OCI-LY1 (cell line): ENCODE data around the gene CHMP3.

Experiments
- CTCF ChIP-seq: fragments of 200-600 bp; sonication (generic), shearing (Covaris generic); IDR thresholded peaks from 2 replicates; pipeline ENCODE4 v1.5.1; 2017; ENCODE audit warnings: mild to moderate bottlenecking, antibody characterized with exemption, low read length, moderate library complexity, mixed read lengths
- EZH2 ChIP-seq: fragments of 200-600 bp; sonication (generic), shearing (Covaris generic); IDR thresholded peaks from 2 replicates; pipeline ENCODE4 v1.8.0; 2017; ENCODE audit warnings: borderline replicate concordance, mixed run types, mild to moderate bottlenecking, antibody characterized with exemption, low read length, moderate library complexity, mixed read lengths

GRCh38 chr2:86542814-86543213 is 20.4 kb downstream of the CHMP3 start:
- no peak for TF ChIP-seq CTCF
- no peak for TF ChIP-seq EZH2
